ENCODE measurements around the gene BMPER.

BMPER gene

DNA sequence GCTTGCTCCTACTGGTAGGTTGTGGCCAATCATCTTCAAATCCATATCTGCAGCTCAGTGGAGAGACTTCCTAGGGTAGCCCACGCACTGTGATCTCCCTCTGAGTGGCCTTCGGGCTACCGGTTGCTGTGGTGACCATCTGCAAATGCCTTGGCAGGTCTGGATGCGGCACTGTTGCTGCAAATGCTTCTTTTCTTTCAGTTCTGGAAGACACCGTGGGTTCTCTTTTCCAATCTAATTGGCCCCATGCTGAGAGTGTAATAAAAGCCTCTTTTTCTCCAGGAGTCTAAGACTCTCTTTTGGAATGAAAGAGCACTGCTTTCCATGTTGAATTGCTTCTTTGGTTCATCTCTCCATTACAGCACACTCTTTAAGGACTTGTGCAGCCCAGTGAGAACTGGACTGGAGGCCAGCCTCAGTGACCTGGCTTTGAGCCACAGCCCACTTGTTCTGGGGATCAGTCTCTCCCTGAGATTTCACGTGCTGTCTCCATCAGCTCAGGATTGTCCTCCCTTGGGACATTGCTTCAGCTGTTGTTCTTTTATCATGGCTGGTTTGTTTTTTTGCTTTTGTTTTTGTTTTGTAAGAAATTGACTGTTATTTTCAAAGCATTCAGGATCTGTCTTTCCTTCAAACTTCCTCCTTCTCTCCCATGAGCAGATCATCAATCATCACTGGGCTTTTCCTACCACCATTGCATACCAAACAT is 286.6 kb downstream of the BMPER start:
- DNase-seq: no peak

DNA sequence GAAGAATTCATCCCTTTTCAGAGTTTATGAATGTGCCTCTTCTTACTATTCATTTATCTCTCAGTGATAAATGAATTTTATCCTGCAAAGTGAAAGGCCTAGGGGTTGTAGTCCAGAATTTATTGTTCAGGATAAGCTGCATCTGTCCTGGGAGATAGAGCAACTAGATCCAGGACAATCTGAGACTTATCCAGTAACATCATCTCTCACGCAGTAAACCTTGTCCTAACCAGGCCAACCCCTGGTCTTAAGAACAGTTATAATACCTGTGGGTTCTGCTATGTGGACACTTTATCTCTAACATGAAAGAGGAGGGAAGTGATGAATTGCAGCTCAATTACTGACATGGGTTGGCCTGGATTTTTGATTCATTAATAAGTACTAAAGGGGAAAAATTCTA is 287.6 kb downstream of the BMPER start:
- DNase-seq: no peak

GRCh38 chr7:34198231-34198641 is 292.9 kb downstream of the BMPER start:
- no peak for DNase-seq
